H1 (cell line): ENCODE data around the gene TRMT61A. TPM values are rescaled to one million over a fixed set of nuclear protein-coding genes. Genes with fewer than 3 reads are reported as not detected.

Experiments used
- CTCF ChIA-PET: fragments of 300-600 bp; sonication (Branson Sonifier 250); formaldehyde crosslinking; loops from one replicate; lab custom pipeline; 2021; ENCODE audit not compliant: partially characterized antibody; lab: Charles Lee
- POLR2A ChIA-PET: fragments of 300-600 bp; sonication (Branson Sonifier 250); formaldehyde crosslinking; loops from one replicate; lab custom pipeline; 2021; ENCODE audit warnings: inconsistent platforms; ENCODE audit not compliant: partially characterized antibody; lab: Charles Lee
- DNase-seq, 2 experiments: peaks; one replicate each; pipeline versions ENCODE4 v3.0.0 to v3.0.0-alpha.2; 2010 to 2022; ENCODE audit warnings: low spot score in 2 of 2, low read depth in 1 of 2, mixed read lengths in 1 of 2
- FAIRE-seq: peaks from 2 replicates; lab custom pipeline; 2011; peaks lifted over from hg19 to GRCh38; lab: Jason Lieb, UNC
- H2AFZ ChIP-seq: 2 replicates; pipeline ENCODE4 v1.8.1; 2012; ENCODE audit warnings: low read length, inconsistent platforms
- H2AK5ac ChIP-seq: 2 replicates; pipeline ENCODE4 v1.6.1; 2013; ENCODE audit warnings: low read depth, low read length
- H2BK120ac ChIP-seq: replicated peaks from 2 replicates; pipeline ENCODE3; 2013; ENCODE audit warnings: low read depth, low read length, inconsistent platforms
- H2BK12ac ChIP-seq: 2 replicates; pipeline ENCODE4 v1.6.1; 2013; ENCODE audit warnings: low read depth, low read length
- H2BK15ac ChIP-seq: 2 replicates; pipeline ENCODE4 v1.6.1; 2013; ENCODE audit warnings: low read length
- H2BK20ac ChIP-seq: 2 replicates; pipeline ENCODE4 v1.6.1; 2013; ENCODE audit warnings: low read length
- H2BK5ac ChIP-seq: 2 replicates; pipeline ENCODE4 v1.6.1; 2013; ENCODE audit warnings: low read depth, low read length
- H3K14ac ChIP-seq: 2 replicates; pipeline ENCODE4 v1.6.1; 2013; ENCODE audit warnings: inconsistent platforms; ENCODE audit not compliant: insufficient read length
- H3K18ac ChIP-seq: 2 replicates; pipeline ENCODE4 v1.6.1; 2013; ENCODE audit warnings: low read length; ENCODE audit errors: extremely low read depth
- H3K23ac ChIP-seq: 2 replicates; pipeline ENCODE4 v1.6.1; 2013; ENCODE audit warnings: inconsistent platforms; ENCODE audit not compliant: insufficient read length
- H3K23me2 ChIP-seq: 2 replicates; pipeline ENCODE4 v1.6.1; 2013; ENCODE audit warnings: low read depth, low read length
- H3K27ac ChIP-seq: 2 replicates; pipeline ENCODE4 v1.6.1; 2011; ENCODE audit warnings: low read depth, low read length, inconsistent platforms
- H3K27me3 ChIP-seq, 4 experiments: replicated peaks in 1 of 4; 1 replicate in 1 of 4; 2 replicates in 3 of 4; pipeline versions ENCODE4 v1.6.1 to v1.8.1; 2011 to 2013; ENCODE audit warnings: low read length in 3 of 4, mild to moderate bottlenecking in 3 of 4, inconsistent platforms in 2 of 4, mixed read lengths in 2 of 4, moderate library complexity in 1 of 4; ENCODE audit not compliant: control insufficient read depth in 3 of 4, insufficient read depth in 3 of 4; ENCODE audit errors: extremely low read depth in 1 of 4
- H3K36me3 ChIP-seq, 4 experiments: 2 replicates each; pipeline versions ENCODE4 v1.6.1 to v1.8.1; 2011 to 2013; ENCODE audit warnings: mild to moderate bottlenecking in 4 of 4, low read length in 3 of 4, moderate library complexity in 2 of 4, control low read depth in 1 of 4, inconsistent platforms in 1 of 4; ENCODE audit not compliant: insufficient read depth in 4 of 4, control insufficient read depth in 2 of 4
- H3K4ac ChIP-seq: replicated peaks from 2 replicates; pipeline ENCODE3; 2013; ENCODE audit warnings: low read length, low read depth, mixed read lengths, inconsistent platforms; ENCODE audit not compliant: insufficient read length
- H3K4me1 ChIP-seq, 4 experiments: replicated peaks in 1 of 4; 1 replicate in 1 of 4; 2 replicates in 3 of 4; pipeline versions ENCODE4 v1.6.1 to v1.8.1; 2011 to 2013; ENCODE audit warnings: low read length in 3 of 4, inconsistent platforms in 2 of 4, mixed read lengths in 1 of 4; ENCODE audit not compliant: insufficient read depth in 4 of 4, control insufficient read depth in 3 of 4
- H3K4me2 ChIP-seq, 2 experiments: 2 replicates each; pipeline versions ENCODE4 v1.6.1 to v1.8.1; 2011 to 2013; ENCODE audit warnings: low read depth in 2 of 2, low read length in 2 of 2, control low read depth in 1 of 2, inconsistent platforms in 1 of 2, mild to moderate bottlenecking in 1 of 2; ENCODE audit not compliant: insufficient read depth in 1 of 2
- H3K4me3 ChIP-seq, 4 experiments: fragments of 200-600, 300-600 bp in 1 of 4; sonication (generic), shearing (Covaris generic), sonication (Bioruptor Twin) in 1 of 4; 2 replicates each; pipeline versions ENCODE4 v1.5.1 to v1.8.1; 2011 to 2016; ENCODE audit warnings: low read length in 4 of 4, low read depth in 3 of 4, control low read depth in 2 of 4, inconsistent platforms in 2 of 4, mild to moderate bottlenecking in 2 of 4, mixed read lengths in 1 of 4, moderate library complexity in 1 of 4; ENCODE audit not compliant: insufficient read depth in 2 of 4; ENCODE audit errors: extremely low read depth in 1 of 4
- H3K56ac ChIP-seq: replicated peaks from 2 replicates; pipeline ENCODE3; 2013; ENCODE audit warnings: low read depth, mild to moderate bottlenecking, mixed read lengths, low read length, inconsistent platforms; ENCODE audit not compliant: insufficient read length
- H3K79me1 ChIP-seq: 2 replicates; pipeline ENCODE4 v1.6.1; 2013; ENCODE audit warnings: low read depth, low read length, control low read depth
- H3K79me2 ChIP-seq, 2 experiments: 2 replicates each; pipeline versions ENCODE4 v1.6.1 to v1.8.1; 2012 to 2013; ENCODE audit warnings: low read length in 2 of 2, mild to moderate bottlenecking in 2 of 2, inconsistent platforms in 1 of 2; ENCODE audit not compliant: insufficient read depth in 2 of 2, control insufficient read depth in 1 of 2
- H3K9ac ChIP-seq, 4 experiments: replicated peaks in 1 of 4; 1 replicate in 1 of 4; 2 replicates in 3 of 4; pipeline versions ENCODE4 v1.6.1 to v1.8.1; 2011 to 2013; ENCODE audit warnings: low read depth in 3 of 4, low read length in 3 of 4, control low read depth in 2 of 4, mild to moderate bottlenecking in 2 of 4, moderate library complexity in 2 of 4, inconsistent platforms in 1 of 4; ENCODE audit errors: extremely low read depth in 1 of 4
- H3K9me3 ChIP-seq, 2 experiments: 2 replicates each; pipeline versions ENCODE4 v1.6.1 to v1.8.1; 2012 to 2013; ENCODE audit warnings: mild to moderate bottlenecking in 2 of 2, moderate library complexity in 2 of 2, control low read depth in 1 of 2, inconsistent platforms in 1 of 2, low read depth in 1 of 2, low read length in 1 of 2, mixed read lengths in 1 of 2; ENCODE audit not compliant: insufficient read depth in 2 of 2
- H4K20me1 ChIP-seq, 2 experiments: replicated peaks in 1 of 2; 2 replicates each; pipeline versions ENCODE3 to v1.8.1; 2011 to 2013; ENCODE audit warnings: inconsistent platforms in 2 of 2, low read length in 2 of 2, mild to moderate bottlenecking in 1 of 2; ENCODE audit not compliant: insufficient read depth in 2 of 2, control insufficient read depth in 1 of 2
- H4K5ac ChIP-seq: 2 replicates; pipeline ENCODE4 v1.6.1; 2013; ENCODE audit warnings: low read length, low read depth, mixed read lengths, inconsistent platforms; ENCODE audit not compliant: insufficient read length
- H4K8ac ChIP-seq: 2 replicates; pipeline ENCODE4 v1.8.0; 2013; ENCODE audit warnings: mild to moderate bottlenecking, moderate library complexity, low read length, inconsistent platforms; ENCODE audit not compliant: insufficient read depth; ENCODE audit errors: extremely low read depth
- H4K91ac ChIP-seq: replicated peaks from 2 replicates; pipeline ENCODE3; 2013; ENCODE audit warnings: low read length, mixed read lengths, inconsistent platforms; ENCODE audit not compliant: insufficient read length
- CREB1 ChIP-seq: IDR thresholded peaks from 2 replicates; pipeline ENCODE4 v1.6.1; 2012; ENCODE audit warnings: inconsistent platforms
- POU5F1 ChIP-seq: IDR thresholded peaks from 2 replicates; pipeline ENCODE4 v1.6.1; 2011; ENCODE audit warnings: low read depth, mild to moderate bottlenecking, low read length, moderate library complexity
- RBBP5 ChIP-seq: IDR thresholded peaks from 2 replicates; pipeline ENCODE4 v1.7.1; 2012; ENCODE audit warnings: low read depth, mild to moderate bottlenecking, inconsistent platforms, low read length, moderate library complexity, borderline replicate concordance
- WGBS, 2 experiments: shearing (Covaris generic) in 1 of 2; methylation state at CpG; one replicate each; pipeline versions ENCODE4 v1.1.6 to v1.1.7; 2013 to 2015; ENCODE audit warnings: low lambda C conversion rate in 2 of 2, mixed read lengths in 2 of 2, inconsistent platforms in 1 of 2, low coverage in 1 of 2, missing lambda C conversion rate in 1 of 2; ENCODE audit not compliant: insufficient replicate concordance in 2 of 2, insufficient coverage in 1 of 2, insufficient read length in 1 of 2; ENCODE audit errors: extremely low coverage in 1 of 2, missing lambda C conversion rate in 1 of 2; 5-methylcytosine and 5-hydroxymethylcytosine counted together
- polyA plus RNA-seq, 7 experiments: library from polyadenylated mRNA; depleted of rRNA in 3 of 7; stranded (reverse) in 5 of 7; unstranded in 2 of 7; fragments of >200 nt in 5 of 7; fragments of 200-250 nt in 2 of 7; gene quantifications; 1 replicate in 5 of 7; 2 replicates in 1 of 7; 4 replicates in 1 of 7; pipeline versions ENCODE4 v1.2.1 to v1.2.3, GENCODE V29; 2011 to 2013; ENCODE audit warnings: missing spikeins in 2 of 7, mixed read lengths in 2 of 7
- total RNA-seq: library from RNA; stranded (reverse); fragmentation: NEBNext Ultra II Directional; extraction: Animal tissue kit (Norgen Biotek cat#: 25700); gene quantifications from 2 replicates; pipeline ENCODE4 v1.2.1, GENCODE V29; 2021

Gene TRMT61A
- total and polyA plus RNA-seq, 2 of the 8 experiments (the other 6 are each of a cell fraction or from before 2014, with no cell fraction given): 15.8 to 19.0 TPM

DNA sequence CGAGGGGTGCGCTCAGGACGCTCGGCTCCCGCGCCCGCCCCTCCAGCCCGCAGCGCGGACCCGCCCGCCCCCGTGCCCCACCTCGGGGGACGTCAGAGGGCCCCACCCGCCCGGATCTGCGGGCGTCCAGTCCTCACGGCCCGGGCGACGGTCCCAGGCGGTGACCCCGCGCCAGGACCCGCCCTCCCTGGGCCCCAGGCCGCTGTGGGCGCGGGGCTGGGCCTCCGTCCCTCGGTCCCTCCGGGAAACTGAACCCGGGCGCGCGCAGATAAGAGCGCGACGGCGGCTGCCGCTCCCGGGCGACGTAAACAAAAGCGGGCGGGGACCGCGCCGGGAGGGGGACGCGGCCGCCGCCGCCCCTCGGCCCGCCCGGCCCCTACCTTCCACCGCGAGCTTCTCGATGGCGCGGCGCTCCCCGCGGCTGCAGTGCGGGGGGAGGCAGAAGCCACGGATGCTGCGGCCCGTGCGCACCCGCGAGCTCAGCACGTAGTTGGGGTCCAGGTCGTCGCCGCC, 7.5 kb upstream of the TRMT61A start:
- H3K23me2 ChIP-seq: peaks cover 14% of the 10 kb centered on the region; the same call in 1 of the 2 replicates
- H3K4me1 ChIP-seq: peaks cover 0 to 28% (median 19%) of the 10 kb centered on the region in 4 experiments; a peak in 6 of 7 replicates
- H2BK20ac ChIP-seq: no peak overlapping the region
- peak overlapping the region; percentile 57 for H4K8ac ChIP-seq
- POLR2A ChIA-PET: interaction anchor here (0.6 to 12.6 kb wide), 16 partner anchors 11 to 464 kb away, joined by 3 to 844 read pairs (median 4); partner anchors contain the start of genes BAG5, CDC42BPB, COA8 and EIF5
- H3K23ac ChIP-seq: no peak overlapping the region
- H3K18ac ChIP-seq: peak overlapping the region; percentile 83
- H3K36me3 ChIP-seq: peaks cover 8 to 23% (median 17%) of the 10 kb centered on the region in 4 experiments; a peak in 7 of 8 replicates
- peak overlapping the region; percentile 73 to 80 for H3K4me2 ChIP-seq
- peaks cover 0 to 2% of the 10 kb centered on the region in 2 experiments; a peak in 1 of 4 replicates for H3K79me2 ChIP-seq
- H2BK5ac ChIP-seq: peak overlapping the region; percentile 93; the same call in 1 of the 2 replicates
- 2% methylated on average over 19 of the region's 77 CpGs; no CpG with 5 or more reads in 1 of the 2 experiments for WGBS, 2 experiments
- H2BK120ac ChIP-seq: no peak overlapping the region
- H3K27ac ChIP-seq: no peak overlapping the region
- CTCF ChIA-PET: interaction anchor here (0.6 to 31.3 kb wide), 7 partner anchors 12 to 827 kb away, joined by 3 to 921 read pairs (median 14); partner anchors contain the start of genes BAG5 and TRMT61A
- H3K14ac ChIP-seq: no peak overlapping the region
- H3K79me1 ChIP-seq: no peaks in the 10 kb centered on the region; the same call in 1 of the 2 replicates
- H3K9me3 ChIP-seq: no peaks in the 10 kb centered on the region
- peaks cover 10 to 18% of the 10 kb centered on the region in 2 experiments for H4K20me1 ChIP-seq
- H3K9ac ChIP-seq: peak overlapping the region; percentile 64 to 90 (median 83); a peak in 6 of 7 replicates
- no peak overlapping the region for H3K4ac ChIP-seq
- H4K5ac ChIP-seq: peak overlapping the region; percentile 49
- H3K27me3 ChIP-seq: peaks cover 3 to 23% (median 13%) of the 10 kb centered on the region in 4 experiments
- peak overlapping the region; percentile 83 for H4K91ac ChIP-seq
- H2BK12ac ChIP-seq: no peak overlapping the region
- no peak for DNase-seq
- no peak overlapping the region for H2AK5ac ChIP-seq
- TF ChIP-seq CREB1 (peak; percentile 44; the same call in 1 of the 2 replicates), RBBP5 (no peak; the same call in 1 of the 2 replicates), POU5F1 (no peak)
- no peak for FAIRE-seq
- peak overlapping the region; percentile 79 to 96 (median 84) for H3K4me3 ChIP-seq
- H2BK15ac ChIP-seq: no peak overlapping the region
- H3K56ac ChIP-seq: no peak overlapping the region
- no peak overlapping the region for H2AFZ ChIP-seq
